HepG2 (cell line): ENCODE results near the gene SNAP29. TPM values are rescaled to one million over a fixed set of nuclear protein-coding genes. Genes with fewer than 3 reads are reported as not detected.

ENCODE experiments used
- CAMTA2 ChIP-seq: sonication (generic); formaldehyde crosslinking; IDR thresholded peaks from 2 replicates; pipeline ENCODE4 v1.4.0; 2020; ENCODE audit warnings: mild to moderate bottlenecking, missing genetic modification reagents, borderline replicate concordance
- CC2D1A ChIP-seq: sonication (generic); formaldehyde crosslinking; IDR thresholded peaks from 2 replicates; pipeline ENCODE4 v1.8.1; 2023; ENCODE audit warnings: mild to moderate bottlenecking, missing genetic modification reagents
- CEBPB ChIP-seq: IDR thresholded peaks from 2 replicates; pipeline ENCODE4 v1.6.1; 2011; ENCODE audit warnings: low read depth, low read length, improper control_type of control experiment, borderline replicate concordance
- FOSL1 ChIP-seq: sonication (generic); formaldehyde crosslinking; IDR thresholded peaks from 2 replicates; pipeline ENCODE4 v1.9.0; 2021; ENCODE audit warnings: missing genetic modification reagents, borderline replicate concordance
- GTF3A ChIP-seq: sonication (generic); formaldehyde crosslinking; conservative IDR thresholded peaks from 2 replicates; pipeline ENCODE4 v1.4.0; 2020; ENCODE audit warnings: mild to moderate bottlenecking, missing genetic modification reagents
- HNRNPL ChIP-seq: fragments of 200-400 bp; formaldehyde crosslinking; IDR thresholded peaks from 2 replicates; pipeline ENCODE4 v1.6.1; 2017; ENCODE audit warnings: mild to moderate bottlenecking, low read depth, low read length
- SRSF4 ChIP-seq: fragments of 200-400 bp; formaldehyde crosslinking; IDR thresholded peaks from one replicate; pipeline ENCODE4 v1.6.1; 2018; ENCODE audit warnings: mild to moderate bottlenecking, low read depth, low read length, moderate library complexity; ENCODE audit not compliant: poor library complexity, severe bottlenecking
- ZBTB1 ChIP-seq: sonication (generic); formaldehyde crosslinking; IDR thresholded peaks from 2 replicates; pipeline ENCODE4 v1.4.0; 2020; ENCODE audit warnings: missing genetic modification reagents, borderline replicate concordance
- ZFP41 ChIP-seq: sonication (generic); formaldehyde crosslinking; IDR thresholded peaks from 2 replicates; pipeline ENCODE4 v1.4.0; 2020; ENCODE audit warnings: mild to moderate bottlenecking, missing genetic modification reagents, borderline replicate concordance
- ZNF17 ChIP-seq: sonication (generic); formaldehyde crosslinking; IDR thresholded peaks from 2 replicates; pipeline ENCODE4 v1.5.0; 2020; ENCODE audit warnings: mild to moderate bottlenecking, missing genetic modification reagents
- ZNF224 ChIP-seq: sonication (generic); formaldehyde crosslinking; IDR thresholded peaks from 2 replicates; pipeline ENCODE4 v1.5.0; 2020; ENCODE audit warnings: mild to moderate bottlenecking, missing genetic modification reagents
- ZNF253 ChIP-seq: sonication (generic); formaldehyde crosslinking; IDR thresholded peaks from 2 replicates; pipeline ENCODE4 v1.8.0; 2022; ENCODE audit warnings: mild to moderate bottlenecking, missing genetic modification reagents, borderline replicate concordance
- ZNF337 ChIP-seq: sonication (generic); formaldehyde crosslinking; IDR thresholded peaks from 2 replicates; pipeline ENCODE4 v1.5.1; 2020; ENCODE audit warnings: missing genetic modification reagents, low read depth, mild to moderate bottlenecking, borderline replicate concordance
- ZNF556 ChIP-seq: sonication (generic); formaldehyde crosslinking; IDR thresholded peaks from 2 replicates; pipeline ENCODE4 v1.4.0; 2020; ENCODE audit warnings: mild to moderate bottlenecking, missing genetic modification reagents, borderline replicate concordance
- ZNF841 ChIP-seq: sonication (generic); formaldehyde crosslinking; IDR thresholded peaks from 2 replicates; pipeline ENCODE4 v1.8.1; 2023; ENCODE audit warnings: missing genetic modification reagents, borderline replicate concordance
- polyA plus RNA-seq, 8 experiments: library from polyadenylated mRNA; depleted of rRNA in 3 of 8; stranded (reverse) in 7 of 8; unstranded in 1 of 8; fragments of >200 nt; fragmentation: Illumina TruSeq in 4 of 8; extraction: Trizol in 4 of 8; gene quantifications; 2 replicates each; pipeline versions ENCODE4 v1.2.1 to v1.2.3, GENCODE V29; 2011 to 2016; ENCODE audit warnings: low read depth in 4 of 8, missing spikeins in 1 of 8, mixed read lengths in 1 of 8; ENCODE audit not compliant: insufficient read depth in 1 of 8
- total RNA-seq, 5 experiments: library from RNA; depleted of rRNA; stranded (reverse); fragments of >200 nt; fragmentation: Illumina TruSeq; extraction: Trizol; gene quantifications; 2 replicates each; pipeline ENCODE4 v1.2.3, GENCODE V29; 2016; ENCODE audit warnings: low read depth in 1 of 5
- TF ChIP-seq, protein P1 (sequence below): sonication (generic); formaldehyde crosslinking; IDR thresholded peaks from 2 replicates; pipeline ENCODE4 v1.4.0; 2020; ENCODE audit warnings: missing genetic modification reagents, mild to moderate bottlenecking, borderline replicate concordance
- TF ChIP-seq, protein P2 (sequence below): sonication (generic); formaldehyde crosslinking; IDR thresholded peaks from 2 replicates; pipeline ENCODE4 v1.9.0; 2021; ENCODE audit warnings: missing genetic modification reagents, mild to moderate bottlenecking, borderline replicate concordance
- TF ChIP-seq, protein P3 (sequence below): sonication (generic); formaldehyde crosslinking; IDR thresholded peaks from 2 replicates; pipeline ENCODE4 v1.4.0; 2020; ENCODE audit warnings: missing genetic modification reagents
- TF ChIP-seq, protein P4 (sequence below), 2 experiments: sonication (generic) in 1 of 2; formaldehyde crosslinking in 1 of 2; IDR thresholded peaks; 2 replicates each; pipeline versions ENCODE4 v1.5.1 to v1.6.1; 2011 to 2020; ENCODE audit warnings: borderline replicate concordance in 1 of 2, low read depth in 1 of 2, low read length in 1 of 2, mild to moderate bottlenecking in 1 of 2, missing genetic modification reagents in 1 of 2, moderate library complexity in 1 of 2

SNAP29 gene
- total and polyA plus RNA-seq, 2 of the 13 experiments (the other 11 are each of a cell fraction or from before 2014, with no cell fraction given), result 12.3 to 30.7 TPM

DNA sequence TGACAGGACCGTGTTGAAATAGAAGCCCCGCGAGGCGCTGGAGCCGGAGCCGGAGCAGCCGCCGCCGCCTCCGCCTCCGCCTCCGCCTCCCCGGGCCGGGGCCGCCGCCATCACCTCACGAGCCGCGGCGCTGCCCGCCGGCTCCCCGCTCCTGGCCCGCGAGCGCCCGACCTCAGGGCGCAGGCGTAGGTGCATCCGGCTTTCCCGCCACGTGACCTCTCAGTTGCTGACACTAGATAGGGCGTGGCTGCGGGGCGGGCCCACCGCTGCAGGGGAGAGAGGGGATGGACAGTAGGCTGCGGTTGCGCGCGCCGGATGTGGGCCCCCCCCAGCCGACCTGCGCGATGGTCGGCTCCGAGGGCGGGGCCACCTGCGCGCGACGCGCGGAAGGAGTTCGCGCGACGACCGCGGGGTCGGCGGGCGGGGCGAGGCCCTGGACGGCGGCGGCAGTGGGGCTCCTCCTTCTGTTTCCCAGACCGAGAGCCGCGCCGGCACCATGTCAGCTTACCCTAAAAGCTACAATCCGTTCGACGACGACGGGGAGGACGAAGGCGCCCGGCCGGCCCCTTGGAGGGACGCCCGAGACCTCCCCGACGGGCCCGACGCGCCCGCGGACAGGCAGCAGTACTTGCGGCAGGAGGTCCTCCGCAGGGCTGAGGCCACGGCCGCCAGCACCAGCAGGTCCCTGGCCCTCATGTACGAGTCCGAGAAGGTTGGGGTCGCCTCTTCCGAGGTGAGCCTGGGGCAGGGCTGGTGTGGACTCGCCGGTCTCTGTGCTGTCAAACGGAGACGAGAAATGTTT lies at the start of gene SNAP29, which contains the start of gene PI4KA (continued):
- 0 out of 2 replicates have a peak, but pooled peaks have one; percentile 77 for TF ChIP-seq ZNF224 (CRISPR knock-in tag)
- TF ChIP-seq FOSL1 (CRISPR knock-in tag), result no peak
- no peak for TF ChIP-seq ZNF17 (CRISPR knock-in tag)
- TF ChIP-seq ZNF337 (CRISPR knock-in tag), result no peak
- TF ChIP-seq ZBTB1, result no peak
- TF ChIP-seq ZFP41 (CRISPR knock-in tag), result no peak
- no peak for TF ChIP-seq HNRNPL
- TF ChIP-seq, protein P1, sequence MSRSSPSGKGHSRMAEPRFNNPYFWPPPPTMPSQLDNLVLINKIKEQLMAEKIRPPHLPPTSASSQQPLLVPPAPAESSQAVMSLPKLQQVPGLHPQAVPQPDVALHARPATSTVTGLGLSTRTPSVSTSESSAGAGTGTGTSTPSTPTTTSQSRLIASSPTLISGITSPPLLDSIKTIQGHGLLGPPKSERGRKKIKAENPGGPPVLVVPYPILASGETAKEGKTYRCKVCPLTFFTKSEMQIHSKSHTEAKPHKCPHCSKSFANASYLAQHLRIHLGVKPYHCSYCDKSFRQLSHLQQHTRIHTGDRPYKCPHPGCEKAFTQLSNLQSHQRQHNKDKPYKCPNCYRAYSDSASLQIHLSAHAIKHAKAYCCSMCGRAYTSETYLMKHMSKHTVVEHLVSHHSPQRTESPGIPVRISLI (CRISPR knock-in tag), result no peak
- TF ChIP-seq, protein P2, sequence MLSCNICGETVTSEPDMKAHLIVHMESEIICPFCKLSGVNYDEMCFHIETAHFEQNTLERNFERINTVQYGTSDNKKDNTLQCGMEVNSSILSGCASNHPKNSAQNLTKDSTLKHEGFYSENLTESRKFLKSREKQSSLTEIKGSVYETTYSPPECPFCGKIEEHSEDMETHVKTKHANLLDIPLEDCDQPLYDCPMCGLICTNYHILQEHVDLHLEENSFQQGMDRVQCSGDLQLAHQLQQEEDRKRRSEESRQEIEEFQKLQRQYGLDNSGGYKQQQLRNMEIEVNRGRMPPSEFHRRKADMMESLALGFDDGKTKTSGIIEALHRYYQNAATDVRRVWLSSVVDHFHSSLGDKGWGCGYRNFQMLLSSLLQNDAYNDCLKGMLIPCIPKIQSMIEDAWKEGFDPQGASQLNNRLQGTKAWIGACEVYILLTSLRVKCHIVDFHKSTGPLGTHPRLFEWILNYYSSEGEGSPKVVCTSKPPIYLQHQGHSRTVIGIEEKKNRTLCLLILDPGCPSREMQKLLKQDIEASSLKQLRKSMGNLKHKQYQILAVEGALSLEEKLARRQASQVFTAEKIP (CRISPR knock-in tag), result no peak
- TF ChIP-seq, protein P3, sequence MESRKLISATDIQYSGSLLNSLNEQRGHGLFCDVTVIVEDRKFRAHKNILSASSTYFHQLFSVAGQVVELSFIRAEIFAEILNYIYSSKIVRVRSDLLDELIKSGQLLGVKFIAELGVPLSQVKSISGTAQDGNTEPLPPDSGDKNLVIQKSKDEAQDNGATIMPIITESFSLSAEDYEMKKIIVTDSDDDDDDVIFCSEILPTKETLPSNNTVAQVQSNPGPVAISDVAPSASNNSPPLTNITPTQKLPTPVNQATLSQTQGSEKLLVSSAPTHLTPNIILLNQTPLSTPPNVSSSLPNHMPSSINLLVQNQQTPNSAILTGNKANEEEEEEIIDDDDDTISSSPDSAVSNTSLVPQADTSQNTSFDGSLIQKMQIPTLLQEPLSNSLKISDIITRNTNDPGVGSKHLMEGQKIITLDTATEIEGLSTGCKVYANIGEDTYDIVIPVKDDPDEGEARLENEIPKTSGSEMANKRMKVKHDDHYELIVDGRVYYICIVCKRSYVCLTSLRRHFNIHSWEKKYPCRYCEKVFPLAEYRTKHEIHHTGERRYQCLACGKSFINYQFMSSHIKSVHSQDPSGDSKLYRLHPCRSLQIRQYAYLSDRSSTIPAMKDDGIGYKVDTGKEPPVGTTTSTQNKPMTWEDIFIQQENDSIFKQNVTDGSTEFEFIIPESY (CRISPR knock-in tag), result no peak
- no peak for TF ChIP-seq SRSF4
- TF ChIP-seq, protein P4, sequence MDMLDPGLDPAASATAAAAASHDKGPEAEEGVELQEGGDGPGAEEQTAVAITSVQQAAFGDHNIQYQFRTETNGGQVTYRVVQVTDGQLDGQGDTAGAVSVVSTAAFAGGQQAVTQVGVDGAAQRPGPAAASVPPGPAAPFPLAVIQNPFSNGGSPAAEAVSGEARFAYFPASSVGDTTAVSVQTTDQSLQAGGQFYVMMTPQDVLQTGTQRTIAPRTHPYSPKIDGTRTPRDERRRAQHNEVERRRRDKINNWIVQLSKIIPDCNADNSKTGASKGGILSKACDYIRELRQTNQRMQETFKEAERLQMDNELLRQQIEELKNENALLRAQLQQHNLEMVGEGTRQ (IDR thresholded peaks at IDR 0.05; ENCODE audit: low read depth, low read length), result peak; percentile 94
- TF ChIP-seq, protein P4 (CRISPR knock-in tag; IDR thresholded peaks at IDR 0.05; ENCODE audit: borderline replicate concordance), result peak; percentile 91
- no peak for TF ChIP-seq CC2D1A
- peak; percentile 77; the same call in 1 of the 2 replicates for TF ChIP-seq ZNF556
- TF ChIP-seq CAMTA2 (CRISPR knock-in tag), result no peak
- TF ChIP-seq CEBPB, result no peak
- peak; percentile 20; the same call in 1 of the 2 replicates for TF ChIP-seq ZNF253 (CRISPR knock-in tag)
- TF ChIP-seq GTF3A (CRISPR knock-in tag), result peak; percentile 82; the same call in 1 of the 2 replicates
- TF ChIP-seq ZNF841 (CRISPR knock-in tag), result no peak
